HG03280 (cell line): ENCODE data around the gene CTAGE8.
"Not testable (repeated sequence)": the region's sequence is repeated elsewhere in the genome, so short reads cannot be mapped to it uniquely, and the experiment has no call there.

Experiments used
- ATAC-seq: cut with Tn5 transposase; IDR thresholded peaks from one replicate; pipeline ENCODE4 v1.9.1; 2021; ENCODE audit warnings: mild to moderate bottlenecking, moderate library complexity; ENCODE audit not compliant: unreplicated experiment

CTAGE8 gene

GRCh38 chr7:144259067-144259466 lies 10.0 kb downstream of the CTAGE8 start:
- ATAC-seq = not testable (repeated sequence)

GRCh38 chr7:144256112-144256511 lies 13.0 kb downstream of the CTAGE8 start:
- ATAC-seq = no peak

GRCh38 chr7:144255471-144255897 lies 13.6 kb downstream of the CTAGE8 start:
- no peak for ATAC-seq

GRCh38 chr7:144252307-144252706 lies 16.8 kb downstream of the CTAGE8 start:
- not testable (repeated sequence) for ATAC-seq

- not testable (repeated sequence) for ATAC-seq
These were observed 21.3 kb downstream of the CTAGE8 start for GRCh38 chr7:144247674-144248330.

- not testable (repeated sequence) for ATAC-seq
These were observed 22.1 kb downstream of the CTAGE8 start for GRCh38 chr7:144246967-144247366.

- not testable (repeated sequence) for ATAC-seq
These were observed 23.7 kb downstream of the CTAGE8 start for GRCh38 chr7:144245372-144245771.

GRCh38 chr7:144239365-144239764 lies 29.7 kb downstream of the CTAGE8 start, which contains the start of gene OR2A42:
Gene OR2A42, minus strand, starts transcription at chr7:144239605. Its CDS starts 6,762 bp downstream, at chr7:144232843.
- ATAC-seq = not testable (repeated sequence)

GRCh38 chr7:144238530-144239082 lies 30.5 kb downstream of the CTAGE8 start:
- ATAC-seq = not testable (repeated sequence)

- ATAC-seq = not testable (repeated sequence)
These were observed 36.0 kb downstream of the CTAGE8 start for GRCh38 chr7:144233039-144233438.

GRCh38 chr7:144231027-144231426 lies 38.1 kb downstream of the CTAGE8 start:
- ATAC-seq = not testable (repeated sequence)

GRCh38 chr7:144228810-144229209 lies 40.3 kb downstream of the CTAGE8 start:
- not testable (repeated sequence) for ATAC-seq

GRCh38 chr7:144226866-144227265 lies 42.2 kb downstream of the CTAGE8 start:
- not testable (repeated sequence) for ATAC-seq

- not testable (repeated sequence) for ATAC-seq
These were observed 45.4 kb downstream of the CTAGE8 start for GRCh38 chr7:144223675-144224074.

- ATAC-seq = not testable (repeated sequence)
These were observed 48.6 kb downstream of the CTAGE8 start for GRCh38 chr7:144220531-144220930.

GRCh38 chr7:144219149-144219548 lies 49.9 kb downstream of the CTAGE8 start:
- ATAC-seq = not testable (repeated sequence)

- ATAC-seq = not testable (repeated sequence)
These were observed 50.5 kb downstream of the CTAGE8 start for GRCh38 chr7:144218581-144218980.

GRCh38 chr7:144217200-144217599 lies 51.9 kb downstream of the CTAGE8 start:
- ATAC-seq = not testable (repeated sequence)
